AG08395 (cell line): Measurements from ENCODE around the gene MMAB.
A peak's percentile ranks its signal among the peaks of the same experiment; 100 is the strongest.

Experiments used
- DNase-seq: peaks from one replicate; pipeline ENCODE4 v3.0.0; 2012; ENCODE audit warnings: mixed read lengths, low spot score

MMAB gene

GRCh38 chr12:109583733-109584132, 10.4 kb upstream of the MMAB start:
- no peak for DNase-seq

- no peak for DNase-seq
These were observed 9.3 kb upstream of the MMAB start for GRCh38 chr12:109582636-109583035.

GRCh38 chr12:109581856-109582255, 8.6 kb upstream of the MMAB start:
- DNase-seq: peak; percentile 30

GRCh38 chr12:109581334-109581691, 8.0 kb upstream of the MMAB start:
- no peak for DNase-seq

DNA sequence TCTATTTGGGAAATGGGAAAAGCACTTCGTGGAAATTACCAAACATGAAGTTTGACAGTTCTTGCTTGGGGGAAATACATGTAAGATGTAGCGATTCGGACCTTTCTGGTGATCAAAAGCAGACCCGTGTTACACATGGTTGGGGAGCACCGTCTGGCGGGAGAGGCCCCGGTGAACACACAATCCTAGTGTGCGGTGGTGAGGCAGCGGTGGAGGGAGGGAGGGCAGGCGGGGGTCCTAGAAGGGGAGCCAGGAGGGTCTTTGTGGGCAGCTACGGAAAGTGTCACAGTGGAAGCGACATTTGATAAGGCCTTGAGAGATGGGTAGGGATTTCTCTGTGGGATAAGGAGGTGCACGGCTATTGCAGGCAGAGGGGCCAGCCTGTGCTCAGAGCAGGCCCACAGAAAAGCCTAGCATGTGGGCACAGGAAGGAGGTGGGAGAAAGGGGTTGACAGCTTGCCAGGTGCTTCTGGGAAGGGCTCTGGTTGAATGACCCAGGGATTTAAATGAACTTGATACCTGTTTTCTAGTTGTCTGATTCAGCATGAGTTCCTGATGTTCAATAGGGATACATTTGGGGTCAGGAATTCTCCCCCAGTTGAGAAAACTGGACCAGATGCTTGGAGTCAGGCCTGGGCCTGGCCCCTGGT, 7.5 kb upstream of the MMAB start:
- DNase-seq: no peak

DNA sequence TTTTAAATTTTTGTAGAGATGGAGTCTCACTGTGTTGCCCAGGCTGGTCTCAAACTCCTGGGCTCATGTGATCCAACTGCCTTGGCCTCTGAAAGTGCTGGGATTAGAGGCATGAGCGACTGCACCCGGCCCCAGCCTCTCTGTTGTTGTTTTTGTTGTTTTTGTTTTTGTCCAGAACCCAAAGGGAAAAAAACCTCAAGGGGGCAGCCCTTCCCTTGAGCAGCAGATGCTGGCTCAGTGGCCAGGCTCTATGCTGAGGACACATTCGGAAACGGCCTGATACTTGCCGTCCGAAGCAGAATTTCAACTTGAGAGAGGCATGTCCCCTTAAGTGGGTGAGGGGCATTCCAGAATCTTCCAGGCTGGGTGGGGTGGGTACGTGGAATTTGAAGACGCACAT, 7.0 kb upstream of the MMAB start:
- DNase-seq: no peak

GRCh38 chr12:109579639-109580038, 6.3 kb upstream of the MMAB start:
- DNase-seq: no peak

GRCh38 chr12:109578330-109578927, 5.1 kb upstream of the MMAB start:
- DNase-seq: no peak

DNA sequence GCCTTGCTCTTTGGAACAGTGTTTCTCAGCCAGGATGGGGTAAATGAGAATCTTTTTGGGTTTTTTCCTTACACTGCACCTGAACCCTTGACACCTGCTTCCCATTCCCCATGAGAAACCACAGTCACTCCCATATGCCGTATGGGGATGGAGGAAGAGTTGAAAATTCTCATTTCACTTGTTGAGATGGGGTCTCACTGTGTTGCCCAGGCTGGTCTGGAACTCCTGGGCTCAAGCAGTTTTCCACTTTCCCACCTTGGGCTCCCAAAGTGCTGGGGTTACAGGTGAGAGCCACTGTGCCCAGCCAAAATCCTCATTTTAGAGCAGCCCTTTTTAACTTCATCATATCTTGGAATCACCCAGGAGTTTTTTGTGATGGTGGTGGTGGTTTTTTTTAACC, 4.0 kb upstream of the MMAB start:
- DNase-seq: no peak

- DNase-seq: no peak
These were observed 2.4 kb upstream of the MMAB start for GRCh38 chr12:109575683-109576082.

GRCh38 chr12:109573914-109574244, 575 bp upstream of the MMAB start:
- no peak for DNase-seq

- no peak for DNase-seq
These were observed 828 bp downstream of the MMAB start for GRCh38 chr12:109572506-109572845.

DNA sequence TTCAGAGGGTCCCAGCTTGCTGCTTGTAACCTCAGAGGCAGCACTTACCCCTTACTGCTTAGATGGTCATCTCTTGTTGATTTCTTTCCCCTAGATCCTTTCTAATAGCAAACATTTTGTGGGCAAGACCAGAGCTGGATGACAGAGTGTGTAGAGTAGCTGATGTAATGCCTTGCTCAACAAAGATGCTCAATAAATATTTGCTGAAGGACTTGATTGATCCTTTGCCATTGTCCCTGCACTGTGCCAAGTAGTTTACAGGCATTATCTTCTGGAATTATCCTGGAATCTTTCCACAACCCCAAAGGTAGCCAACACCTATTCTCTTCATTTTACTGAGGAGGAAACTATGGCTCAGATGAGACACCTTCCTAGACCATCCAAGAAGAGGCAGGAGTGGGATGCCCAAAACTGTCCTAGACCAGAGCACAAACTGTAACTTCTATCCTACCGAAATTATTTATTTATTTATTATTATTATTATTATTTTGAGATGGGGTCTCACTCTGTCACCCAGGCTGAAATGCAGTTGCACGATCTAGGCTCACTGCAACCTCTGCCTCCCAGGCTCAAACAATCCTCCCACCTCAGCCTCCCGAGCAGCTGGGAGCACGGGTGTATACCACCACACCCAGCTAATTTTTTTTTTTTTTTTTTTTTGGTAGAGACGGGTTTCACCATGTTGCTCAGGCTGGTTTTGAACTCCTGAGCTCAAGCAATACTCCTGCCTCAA, 1.4 kb downstream of the MMAB start:
- no peak for DNase-seq

- no peak for DNase-seq
These were observed 4.8 kb downstream of the MMAB start for GRCh38 chr12:109568486-109568885.

DNA sequence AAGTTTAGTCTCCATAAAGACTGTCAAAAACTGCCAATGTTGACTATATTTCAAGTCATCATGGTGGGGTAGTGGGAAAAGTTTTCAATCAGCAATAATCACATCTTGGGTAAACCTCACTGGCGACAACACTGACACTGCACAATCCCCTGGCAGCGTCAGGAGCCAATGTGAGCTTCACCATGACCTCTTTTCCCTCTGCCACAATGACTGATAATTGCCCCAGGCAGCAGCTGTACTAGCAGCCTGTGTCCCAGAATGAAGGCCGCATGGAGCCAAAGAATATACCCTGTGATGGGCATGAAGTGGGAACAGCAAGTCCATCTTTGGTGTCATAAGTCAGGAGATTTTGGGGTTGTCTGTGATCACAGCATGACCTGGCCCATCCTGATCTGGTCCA, 5.3 kb downstream of the MMAB start:
- DNase-seq: no peak

GRCh38 chr12:109567296-109567695, 6.0 kb downstream of the MMAB start:
- DNase-seq: no peak

DNA sequence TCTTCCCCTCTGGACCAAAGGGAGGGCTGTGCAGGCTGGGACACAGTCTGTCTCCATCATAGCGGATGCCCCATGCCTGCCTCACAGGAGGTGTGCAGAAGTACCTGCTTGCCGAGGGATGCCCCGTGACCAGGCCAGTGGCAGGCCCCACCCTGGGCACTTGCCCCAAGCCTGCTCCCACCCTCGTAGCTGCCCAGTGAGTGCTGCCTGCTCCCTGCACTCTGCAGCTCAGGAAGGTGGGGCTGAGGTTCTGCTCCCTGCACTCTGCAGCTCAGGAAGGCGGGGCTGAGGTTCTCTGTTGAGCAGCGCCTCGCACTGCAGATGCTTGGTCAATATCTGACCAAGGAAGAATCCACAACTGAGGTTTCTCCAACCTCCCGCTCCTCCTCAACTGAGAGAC, 6.9 kb downstream of the MMAB start:
- DNase-seq: no peak

DNA sequence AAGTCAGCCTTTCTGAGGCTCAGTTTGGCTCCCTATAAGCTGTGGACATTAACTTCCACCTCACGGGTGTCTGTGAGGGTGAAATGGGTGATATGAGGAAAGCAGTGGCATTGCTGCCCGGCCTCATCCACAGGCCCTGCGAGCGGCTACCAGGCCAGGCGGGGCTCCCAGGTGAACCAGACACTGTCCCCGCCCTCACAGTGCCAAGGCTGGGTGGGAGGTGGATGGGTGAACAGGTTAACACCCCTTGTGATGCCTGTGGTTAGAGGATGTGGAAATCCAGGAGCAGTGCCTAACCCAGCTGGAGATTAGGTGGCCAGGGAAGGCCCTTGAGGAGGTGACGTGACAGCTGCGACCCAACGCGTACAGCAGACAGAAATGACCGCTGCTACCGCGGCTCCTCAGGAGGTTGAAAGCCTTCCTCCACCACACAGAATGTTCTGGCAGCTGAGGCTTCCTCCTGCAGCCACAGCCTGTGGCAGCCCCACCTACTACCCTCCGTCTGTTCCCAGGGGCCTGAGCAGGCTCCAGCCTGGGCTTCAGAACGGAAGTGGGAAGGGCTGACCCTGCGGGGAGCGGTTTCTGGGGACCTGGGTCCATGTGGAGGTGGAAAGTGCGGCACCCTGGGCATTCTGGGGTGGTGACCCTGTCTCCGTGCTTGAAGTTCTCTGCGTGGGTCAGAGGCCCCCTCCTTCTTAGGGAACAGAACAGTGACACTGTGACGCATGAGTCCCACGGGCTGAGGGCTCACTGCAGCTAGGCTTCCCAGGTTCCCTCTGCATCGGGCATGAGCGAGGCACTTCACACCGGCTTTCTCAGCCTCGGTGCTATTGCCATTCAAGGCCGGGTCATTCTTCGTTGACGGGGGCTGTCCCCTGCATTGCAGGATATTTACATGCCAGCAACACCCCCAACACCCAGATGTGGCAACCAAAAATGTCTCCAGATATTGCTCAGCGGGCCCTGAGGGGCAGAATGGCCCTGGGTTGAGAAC, 9.7 kb downstream of the MMAB start:
- DNase-seq: no peak

DNA sequence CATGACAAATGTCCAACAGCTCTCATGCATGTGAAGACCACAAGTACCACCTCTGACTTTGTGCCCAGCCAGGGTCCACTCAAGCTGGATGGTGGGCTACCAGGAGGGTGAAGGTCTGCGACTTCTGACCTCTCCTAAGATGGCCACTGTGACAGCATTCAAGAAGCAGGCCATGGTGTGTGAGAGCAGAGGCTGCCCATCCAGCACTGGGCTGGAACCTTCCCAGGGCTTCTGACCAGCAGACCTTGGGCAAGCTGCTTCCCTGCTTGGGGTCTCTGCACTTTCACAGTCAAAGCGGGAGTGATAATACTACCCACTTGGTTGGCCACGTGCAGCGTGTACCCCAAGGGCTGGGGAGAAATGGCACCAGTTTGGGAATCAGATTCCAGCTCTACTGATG, 10.4 kb downstream of the MMAB start:
- no peak for DNase-seq

DNA sequence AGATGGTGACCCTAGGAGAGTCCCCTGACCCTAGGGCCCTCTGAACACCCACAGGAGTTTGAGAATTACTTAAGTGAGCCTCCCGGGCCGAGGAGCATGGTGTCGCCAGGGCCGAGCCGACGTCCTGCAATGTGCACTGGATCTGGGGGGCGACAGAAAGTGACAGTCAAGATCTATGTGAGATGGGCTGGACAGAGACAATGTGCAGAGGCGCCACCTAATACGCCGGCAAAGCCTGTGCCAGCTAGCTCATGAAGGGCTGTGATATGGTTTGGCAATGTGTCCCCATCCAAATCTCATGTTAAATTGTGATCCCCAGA, 11.6 kb downstream of the MMAB start:
- DNase-seq: no peak

DNA sequence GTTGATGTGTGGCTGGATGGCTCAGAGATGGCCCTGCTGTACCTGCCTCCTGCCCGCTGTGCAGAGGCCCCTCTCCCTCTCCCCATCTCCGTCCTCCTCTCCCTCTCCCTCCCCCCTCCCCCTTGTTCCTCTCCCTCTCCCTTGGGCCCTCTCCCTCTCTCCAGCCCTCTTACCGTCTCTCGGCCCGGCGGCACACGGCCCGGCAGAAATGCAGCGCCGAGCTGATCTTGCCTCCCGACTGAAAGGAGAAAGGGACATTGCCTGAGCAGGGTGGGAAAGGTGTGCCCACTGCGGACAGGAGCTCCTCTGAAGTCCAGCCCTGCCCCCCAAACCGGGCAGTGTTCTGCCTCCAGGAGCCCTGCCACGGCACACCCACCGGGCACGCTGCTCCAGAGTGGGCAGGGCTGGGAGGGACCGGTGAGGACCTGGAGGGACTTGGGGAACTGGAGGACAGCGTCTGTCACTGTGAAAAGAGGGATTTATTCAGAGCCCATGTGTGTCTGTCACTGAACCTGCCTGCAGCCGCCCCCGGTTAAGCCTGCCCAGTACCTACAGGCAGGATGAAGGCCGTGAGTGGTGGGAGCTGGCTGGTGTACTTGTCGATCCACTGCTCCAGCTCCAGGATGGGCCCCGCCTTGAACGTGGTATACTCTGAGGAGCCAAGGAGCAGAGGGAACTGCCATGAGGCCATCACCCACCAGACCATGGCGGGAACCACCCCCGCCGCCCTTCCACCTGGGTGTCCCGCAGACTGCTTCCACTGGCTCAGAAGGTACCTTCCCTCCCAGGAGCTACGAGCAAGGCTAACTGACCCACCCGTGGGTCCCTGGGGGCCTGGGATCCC, 12.2 kb downstream of the MMAB start:
- DNase-seq: no peak

GRCh38 chr12:109559601-109560000, 13.7 kb downstream of the MMAB start:
- DNase-seq: no peak
